Measurements from ENCODE around the gene FAM151B. TPM values are rescaled to one million over a fixed set of nuclear protein-coding genes. Genes with fewer than 3 reads are reported as not detected.

The FAM151B gene
- total and polyA plus RNA-seq, 2 of the 13 experiments (the other 11 are each of a cell fraction or from before 2014, with no cell fraction given), result 0.61 to 1.0 TPM

- Histone ChIP-seq H3K27me3 (ENCODE audit: control insufficient read depth in 1 of 2, insufficient read depth in 2 of 2, low read length in 2 of 2) (no peaks in the 10 kb centered on the region; a peak in 2 of 5 replicates), H3K79me2 (ENCODE audit: insufficient read depth, low read length) (no peaks in the 10 kb centered on the region), H3K9me3 (ENCODE audit: low read length) (no peaks in the 10 kb centered on the region), H3K4me1 (ENCODE audit: insufficient read depth, low read length) (peaks cover 40% of the 10 kb centered on the region), H3K36me3 (replicated peaks in 1 of 2; ENCODE audit: control insufficient read depth in 1 of 2, insufficient read depth in 2 of 2, low read length in 2 of 2) (no peaks in the 10 kb centered on the region), H4K20me1 (ENCODE audit: insufficient read depth, low read length) (no peaks in the 10 kb centered on the region), H2AFZ (ENCODE audit: low read length) (no peak overlapping the region), H3K9ac (ENCODE audit: insufficient read depth, low read depth, low read length) (no peak overlapping the region), H3K4me3 (replicated peaks in 1 of 3; ENCODE audit: insufficient read depth in 1 of 3, low read depth in 2 of 3, low read length in 3 of 3) (no peak overlapping the region), H3K27ac (ENCODE audit: extremely low read length, insufficient read depth, low read length) (no peak overlapping the region), H3K4me2 (ENCODE audit: low read depth, low read length) (no peak overlapping the region)
- ChIA-PET POLR2A (no interaction called here), CTCF (ENCODE audit: low intra/inter-chr PET ratio, low total read pairs) (no interaction called here)
- no peak for ATAC-seq
- no peak for DNase-seq (ENCODE audit: low spot score)
- intact Hi-C loops (cut with micrococcal nuclease; ENCODE audit: unreplicated experiment), result no loop called here
- FAIRE-seq, result no peak
- 58% methylated on average over 8 of the region's 8 CpGs for whole genome bisulfite sequencing (ENCODE audit: low lambda C conversion rate)
- BruUV-seq (replicated peaks), result no TSS peak
- in situ Hi-C loops (cut with HindIII; ENCODE audit: extremely low pct_ligation_motif_present, low pct_unique_long_range_greater_than_20kb), result no loop called here
- TF ChIP-seq NRL (CRISPR knock-in tag; IDR thresholded peaks at IDR 0.05; ENCODE audit: borderline replicate concordance), result no peak
- TF ChIP-seq, protein P1, sequence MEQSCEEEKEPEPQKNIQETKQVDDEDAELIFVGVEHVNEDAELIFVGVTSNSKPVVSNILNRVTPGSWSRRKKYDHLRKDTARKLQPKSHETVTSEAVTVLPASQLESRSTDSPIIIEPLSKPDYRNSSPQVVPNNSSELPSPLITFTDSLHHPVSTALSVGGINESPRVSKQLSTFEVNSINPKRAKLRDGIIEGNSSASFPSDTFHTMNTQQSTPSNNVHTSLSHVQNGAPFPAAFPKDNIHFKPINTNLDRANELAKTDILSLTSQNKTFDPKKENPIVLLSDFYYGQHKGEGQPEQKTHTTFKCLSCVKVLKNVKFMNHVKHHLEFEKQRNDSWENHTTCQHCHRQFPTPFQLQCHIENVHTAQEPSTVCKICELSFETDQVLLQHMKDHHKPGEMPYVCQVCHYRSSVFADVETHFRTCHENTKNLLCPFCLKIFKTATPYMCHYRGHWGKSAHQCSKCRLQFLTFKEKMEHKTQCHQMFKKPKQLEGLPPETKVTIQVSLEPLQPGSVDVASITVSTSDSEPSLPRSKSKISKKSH (CRISPR knock-in tag; IDR thresholded peaks at IDR 0.05; ENCODE audit: borderline replicate concordance), result no peak
- TF ChIP-seq SRSF1 (optimal IDR thresholded peaks at IDR 0.05; ENCODE audit: low read depth, low read length), result no peak
- no peak for TF ChIP-seq ARNT (IDR thresholded peaks at IDR 0.05)
- TF ChIP-seq ZNF513 (CRISPR knock-in tag; conservative IDR thresholded peaks at IDR 0.05), result no peak
- TF ChIP-seq ZFP91 (CRISPR knock-in tag; IDR thresholded peaks at IDR 0.05; ENCODE audit: borderline replicate concordance), result no peak
- TF ChIP-seq HMG20A (CRISPR knock-in tag; IDR thresholded peaks at IDR 0.05; ENCODE audit: borderline replicate concordance), result no peak
- no peak for TF ChIP-seq ARID5B (CRISPR knock-in tag; IDR thresholded peaks at IDR 0.05)
- TF ChIP-seq ZNF234 (CRISPR knock-in tag; conservative IDR thresholded peaks at IDR 0.05), result no peak
- TF ChIP-seq RCOR2 (CRISPR knock-in tag; IDR thresholded peaks at IDR 0.05), result no peak
- TF ChIP-seq ZNF574 (CRISPR knock-in tag; IDR thresholded peaks at IDR 0.05), result no peak
- no peak for TF ChIP-seq LCORL (IDR thresholded peaks at IDR 0.05)
- TF ChIP-seq LCORL (CRISPR knock-in tag; IDR thresholded peaks at IDR 0.05), result no peak
These were observed 101.1 kb downstream of the FAM151B start for GRCh38 chr5:80588858-80589540.

All from HepG2 (cell line).